Measurements from ENCODE around the gene ANTXR2.
"Not testable (repeated sequence)": the region's sequence is repeated elsewhere in the genome, so short reads cannot be mapped to it uniquely, and the experiment has no call there.

Gene ANTXR2

GRCh38 chr4:79893456-79893855, 179.6 kb downstream of the ANTXR2 start:
- Histone ChIP-seq H2AFZ (ENCODE audit: low read depth, low read length) (no peak overlapping the region), H3K36me3 (ENCODE audit: insufficient read depth, low read length) (no peaks in the 10 kb centered on the region)

DNA sequence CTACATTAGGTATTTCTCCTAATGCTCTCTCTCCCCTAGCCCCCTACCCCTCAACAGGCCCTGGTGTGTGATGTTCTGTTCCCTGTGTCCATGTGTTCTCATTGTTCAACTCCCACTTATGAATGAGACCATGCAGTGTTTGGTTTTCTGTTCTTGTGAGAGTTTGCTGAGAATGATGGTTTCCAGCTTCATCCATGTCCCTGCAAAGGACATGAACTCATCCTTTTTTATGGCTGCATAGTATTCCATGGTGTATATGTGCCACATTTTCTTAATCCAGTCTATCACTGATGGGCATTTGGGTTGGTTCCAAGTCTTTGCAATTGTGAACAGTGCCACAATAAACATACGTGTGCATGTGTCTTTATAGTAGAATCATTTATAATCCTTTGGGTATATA, 184.0 kb downstream of the ANTXR2 start:
- H2AFZ ChIP-seq (ENCODE audit: low read depth, low read length); H3K4me1 ChIP-seq (ENCODE audit: insufficient read depth, low read length); H3K9me3 ChIP-seq (ENCODE audit: low read length); H3K27me3 ChIP-seq (ENCODE audit: insufficient read depth, low read length); H3K4me3 ChIP-seq (ENCODE audit: low read length); H3K36me3 ChIP-seq (ENCODE audit: insufficient read depth, low read length): not testable (repeated sequence)

More at GRCh38 chr4:79893456-79893855, 179.6 kb downstream of the ANTXR2 start:
- Histone ChIP-seq H3K27me3 (ENCODE audit: insufficient read depth, low read length) (no peaks in the 10 kb centered on the region), H3K4me1 (ENCODE audit: insufficient read depth, low read length) (peaks cover 3% of the 10 kb centered on the region), H3K4me3 (ENCODE audit: low read length) (no peak overlapping the region), H3K9me3 (ENCODE audit: low read length) (no peaks in the 10 kb centered on the region)

DNA sequence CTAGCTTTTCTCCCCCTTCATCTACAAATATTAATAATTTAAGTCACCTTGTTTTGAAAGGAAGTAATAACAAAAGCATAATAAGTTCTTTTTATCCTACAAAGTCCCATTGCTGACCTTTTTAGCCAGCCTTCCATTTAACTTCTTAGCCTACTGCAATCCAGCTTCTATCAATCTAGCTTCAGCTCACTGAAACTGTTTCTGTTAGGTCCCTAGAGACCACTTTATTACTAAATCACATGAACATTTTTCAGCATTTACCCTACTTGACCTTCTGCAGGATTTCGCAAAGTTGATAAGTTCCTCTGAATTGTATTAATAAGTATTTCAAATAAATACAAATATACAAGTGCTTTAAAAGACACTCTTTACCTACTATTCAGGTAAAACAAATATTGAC, 186.5 kb downstream of the ANTXR2 start:
- no peak overlapping the region for H3K4me3 ChIP-seq (ENCODE audit: low read length)
- no peak overlapping the region for H2AFZ ChIP-seq (ENCODE audit: low read depth, low read length)
- no peaks in the 10 kb centered on the region for H3K9me3 ChIP-seq (ENCODE audit: low read length)
- H3K27me3 ChIP-seq (ENCODE audit: insufficient read depth, low read length) = no peaks in the 10 kb centered on the region
- no peaks in the 10 kb centered on the region for H3K4me1 ChIP-seq (ENCODE audit: insufficient read depth, low read length)
- no peaks in the 10 kb centered on the region for H3K36me3 ChIP-seq (ENCODE audit: insufficient read depth, low read length)

DNA sequence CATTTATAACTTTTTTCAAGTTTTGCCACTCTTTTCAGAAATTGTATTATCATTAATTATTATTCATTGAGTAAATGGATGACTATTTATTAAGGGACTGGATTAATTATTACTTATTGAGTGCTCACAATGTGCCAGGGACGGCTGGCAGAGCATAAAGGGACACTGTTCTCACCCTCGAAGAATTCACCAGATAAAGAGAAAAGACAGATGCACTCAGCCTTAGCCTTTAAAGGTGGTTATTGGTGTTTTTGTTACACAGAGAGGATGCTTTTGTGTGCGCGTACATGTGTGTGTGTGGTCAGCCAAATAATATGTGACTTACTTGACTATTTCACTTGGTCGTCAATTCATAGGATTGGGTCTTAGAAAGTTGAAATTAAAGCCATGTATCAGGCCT, 187.0 kb downstream of the ANTXR2 start:
- H3K4me1 ChIP-seq (ENCODE audit: insufficient read depth, low read length) = no peaks in the 10 kb centered on the region
- H3K27me3 ChIP-seq (ENCODE audit: insufficient read depth, low read length) = no peaks in the 10 kb centered on the region
- H3K9me3 ChIP-seq (ENCODE audit: low read length) = no peaks in the 10 kb centered on the region
- H3K4me3 ChIP-seq (ENCODE audit: low read length) = no peak overlapping the region
- no peak overlapping the region for H2AFZ ChIP-seq (ENCODE audit: low read depth, low read length)
- H3K36me3 ChIP-seq (ENCODE audit: insufficient read depth, low read length) = no peaks in the 10 kb centered on the region

DNA sequence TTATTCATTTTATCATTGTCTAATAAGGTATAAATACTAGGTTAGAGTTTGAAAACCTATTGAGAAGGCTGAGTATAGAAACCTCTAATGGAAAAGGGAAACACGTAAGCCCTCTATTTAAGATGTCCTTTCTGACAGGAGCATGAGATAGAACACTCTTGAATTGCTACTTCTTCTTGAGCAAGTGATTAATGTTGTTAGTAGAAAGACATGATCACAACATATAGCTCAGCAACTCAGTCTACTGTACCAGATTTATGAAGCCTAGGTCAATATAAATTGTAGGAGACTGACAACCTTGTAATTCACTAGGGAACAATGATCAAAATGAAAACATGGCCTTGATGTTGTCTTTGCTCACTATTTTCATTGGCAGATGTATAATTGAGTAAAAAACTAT, 189.7 kb downstream of the ANTXR2 start:
- Histone ChIP-seq H3K9me3 (ENCODE audit: low read length) (no peaks in the 10 kb centered on the region), H3K27me3 (ENCODE audit: insufficient read depth, low read length) (no peaks in the 10 kb centered on the region), H3K4me1 (ENCODE audit: insufficient read depth, low read length) (no peaks in the 10 kb centered on the region), H3K36me3 (ENCODE audit: insufficient read depth, low read length) (no peaks in the 10 kb centered on the region), H3K4me3 (ENCODE audit: low read length) (no peak overlapping the region), H2AFZ (ENCODE audit: low read depth, low read length) (no peak overlapping the region)

GRCh38 chr4:79882806-79883205, 190.2 kb downstream of the ANTXR2 start:
- Histone ChIP-seq H3K4me1 (ENCODE audit: insufficient read depth, low read length) (no peaks in the 10 kb centered on the region), H2AFZ (ENCODE audit: low read depth, low read length) (no peak overlapping the region), H3K4me3 (ENCODE audit: low read length) (no peak overlapping the region), H3K9me3 (ENCODE audit: low read length) (no peaks in the 10 kb centered on the region), H3K36me3 (ENCODE audit: insufficient read depth, low read length) (no peaks in the 10 kb centered on the region), H3K27me3 (ENCODE audit: insufficient read depth, low read length) (no peaks in the 10 kb centered on the region)

- H3K9me3 ChIP-seq (ENCODE audit: low read length) = no peaks in the 10 kb centered on the region
- H3K4me3 ChIP-seq (ENCODE audit: low read length) = no peak overlapping the region
- no peaks in the 10 kb centered on the region for H3K27me3 ChIP-seq (ENCODE audit: insufficient read depth, low read length)
- H2AFZ ChIP-seq (ENCODE audit: low read depth, low read length) = no peak overlapping the region
- no peaks in the 10 kb centered on the region for H3K4me1 ChIP-seq (ENCODE audit: insufficient read depth, low read length)
- H3K36me3 ChIP-seq (ENCODE audit: insufficient read depth, low read length) = no peaks in the 10 kb centered on the region
These were observed 191.6 kb downstream of the ANTXR2 start for GRCh38 chr4:79881407-79881806.

GRCh38 chr4:79877511-79877910, 195.5 kb downstream of the ANTXR2 start:
- Histone ChIP-seq H3K9me3 (ENCODE audit: low read length) (no peaks in the 10 kb centered on the region), H3K27me3 (ENCODE audit: insufficient read depth, low read length) (no peaks in the 10 kb centered on the region), H3K4me1 (ENCODE audit: insufficient read depth, low read length) (no peaks in the 10 kb centered on the region), H3K4me3 (ENCODE audit: low read length) (no peak overlapping the region), H2AFZ (ENCODE audit: low read depth, low read length) (no peak overlapping the region), H3K36me3 (ENCODE audit: insufficient read depth, low read length) (no peaks in the 10 kb centered on the region)

DNA sequence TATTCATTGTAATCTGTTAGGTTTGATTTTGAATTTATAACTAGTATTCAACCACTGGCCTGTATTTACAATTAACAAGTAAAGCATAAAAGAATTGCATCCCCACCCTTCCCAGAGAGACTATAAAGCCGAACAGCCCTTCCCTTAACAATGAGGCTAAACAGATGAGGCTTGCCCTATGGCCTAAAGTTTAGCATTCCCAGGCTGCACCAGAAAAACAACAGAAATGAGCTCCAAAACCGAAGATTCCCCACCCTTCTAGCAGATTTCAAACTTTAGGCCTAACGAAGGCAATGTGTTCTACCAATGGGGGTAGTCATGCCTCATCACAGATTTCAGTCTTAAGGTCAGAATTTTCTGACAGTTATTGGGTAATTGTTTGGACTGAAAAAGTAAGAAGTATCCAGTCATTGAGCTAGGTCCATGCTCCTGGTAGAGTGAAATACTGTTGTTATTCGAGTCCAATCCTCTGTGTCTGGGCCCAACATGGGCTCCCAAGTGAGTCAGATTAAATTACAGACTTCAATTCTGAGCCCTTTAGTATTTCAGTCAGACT, 197.6 kb downstream of the ANTXR2 start:
- H3K9me3 ChIP-seq (ENCODE audit: low read length) = no peaks in the 10 kb centered on the region
- H3K36me3 ChIP-seq (ENCODE audit: insufficient read depth, low read length) = no peaks in the 10 kb centered on the region
- H2AFZ ChIP-seq (ENCODE audit: low read depth, low read length) = peak overlapping the region; percentile 5
- H3K27me3 ChIP-seq (ENCODE audit: insufficient read depth, low read length) = no peaks in the 10 kb centered on the region
- no peaks in the 10 kb centered on the region for H3K4me1 ChIP-seq (ENCODE audit: insufficient read depth, low read length)
- H3K4me3 ChIP-seq (ENCODE audit: low read length) = no peak overlapping the region

- Histone ChIP-seq H2AFZ (ENCODE audit: low read depth, low read length) (no peak overlapping the region), H3K4me1 (ENCODE audit: insufficient read depth, low read length) (no peaks in the 10 kb centered on the region), H3K9me3 (ENCODE audit: low read length) (no peaks in the 10 kb centered on the region), H3K27me3 (ENCODE audit: insufficient read depth, low read length) (no peaks in the 10 kb centered on the region), H3K36me3 (ENCODE audit: insufficient read depth, low read length) (no peaks in the 10 kb centered on the region), H3K4me3 (ENCODE audit: low read length) (no peak overlapping the region)
These were observed 198.8 kb downstream of the ANTXR2 start for GRCh38 chr4:79874197-79874596.

DNA sequence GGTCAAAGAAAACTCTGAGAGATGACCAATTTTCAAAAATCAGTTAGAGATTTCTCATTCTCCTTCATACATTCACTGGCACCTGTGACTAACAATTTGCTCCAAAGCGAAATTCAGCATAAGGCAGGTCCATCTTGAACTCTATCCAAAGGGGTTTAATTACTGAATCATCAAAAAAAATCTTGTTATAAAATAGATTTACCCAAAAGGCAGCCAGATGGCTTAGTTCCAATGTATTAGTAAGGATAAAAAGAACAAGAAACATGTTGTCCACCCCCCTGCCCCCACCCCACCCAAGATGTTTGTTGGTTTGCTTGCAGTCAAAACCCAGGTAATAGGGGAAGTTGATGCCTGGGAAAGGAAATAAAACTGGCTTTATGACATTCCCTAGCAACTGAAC, 200.3 kb downstream of the ANTXR2 start:
- no peak overlapping the region for H3K4me3 ChIP-seq (ENCODE audit: low read length)
- no peaks in the 10 kb centered on the region for H3K27me3 ChIP-seq (ENCODE audit: insufficient read depth, low read length)
- no peaks in the 10 kb centered on the region for H3K4me1 ChIP-seq (ENCODE audit: insufficient read depth, low read length)
- no peak overlapping the region for H2AFZ ChIP-seq (ENCODE audit: low read depth, low read length)
- H3K9me3 ChIP-seq (ENCODE audit: low read length) = no peaks in the 10 kb centered on the region
- H3K36me3 ChIP-seq (ENCODE audit: insufficient read depth, low read length) = no peaks in the 10 kb centered on the region

- H2AFZ ChIP-seq (ENCODE audit: low read depth, low read length) = no peak overlapping the region
- no peak overlapping the region for H3K4me3 ChIP-seq (ENCODE audit: low read length)
- H3K4me1 ChIP-seq (ENCODE audit: insufficient read depth, low read length) = no peaks in the 10 kb centered on the region
- no peaks in the 10 kb centered on the region for H3K36me3 ChIP-seq (ENCODE audit: insufficient read depth, low read length)
- H3K9me3 ChIP-seq (ENCODE audit: low read length) = no peaks in the 10 kb centered on the region
- no peaks in the 10 kb centered on the region for H3K27me3 ChIP-seq (ENCODE audit: insufficient read depth, low read length)
These were observed 201.1 kb downstream of the ANTXR2 start for GRCh38 chr4:79871961-79872360.

- Histone ChIP-seq H3K4me3 (ENCODE audit: low read length) (no peak overlapping the region), H3K4me1 (ENCODE audit: insufficient read depth, low read length) (peaks cover 7% of the 10 kb centered on the region), H3K27me3 (ENCODE audit: insufficient read depth, low read length) (no peaks in the 10 kb centered on the region), H2AFZ (ENCODE audit: low read depth, low read length) (no peak overlapping the region), H3K9me3 (ENCODE audit: low read length) (no peaks in the 10 kb centered on the region), H3K36me3 (ENCODE audit: insufficient read depth, low read length) (no peaks in the 10 kb centered on the region)
These were observed 203.3 kb downstream of the ANTXR2 start for GRCh38 chr4:79869597-79870237.

DNA sequence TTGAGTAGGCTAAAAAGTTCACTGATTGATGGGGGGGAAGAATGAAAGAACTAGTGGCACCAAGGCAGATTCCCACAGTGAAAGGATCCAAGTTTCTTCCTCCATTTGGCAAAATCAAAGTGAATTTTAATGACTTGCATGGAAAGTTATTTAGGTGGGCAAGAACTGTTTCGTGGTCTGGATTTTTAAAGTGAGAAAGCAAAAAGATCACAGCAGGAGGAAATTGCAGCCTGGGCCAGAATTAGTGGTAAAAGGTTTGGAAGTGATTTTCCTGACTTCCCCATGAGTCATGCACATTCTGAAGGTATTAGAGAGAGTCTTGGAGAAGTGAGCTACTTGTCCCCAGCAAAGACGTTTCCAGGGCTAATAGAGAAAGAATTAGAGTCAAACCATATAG, 207.8 kb downstream of the ANTXR2 start:
- peaks cover 9% of the 10 kb centered on the region for H3K4me1 ChIP-seq (ENCODE audit: insufficient read depth, low read length)
- H3K36me3 ChIP-seq (ENCODE audit: insufficient read depth, low read length) = no peaks in the 10 kb centered on the region
- H3K27me3 ChIP-seq (ENCODE audit: insufficient read depth, low read length) = no peaks in the 10 kb centered on the region
- H3K9me3 ChIP-seq (ENCODE audit: low read length) = no peaks in the 10 kb centered on the region
- peak overlapping the region; percentile 37 for H2AFZ ChIP-seq (ENCODE audit: low read depth, low read length)
- H3K4me3 ChIP-seq (ENCODE audit: low read length) = no peak overlapping the region
